Common myeloid progenitor, CD34-positive (primary cell): ENCODE measurements around the gene RPTOR.

Experiments
- CTCF ChIA-PET: fragments of 350-600 bp; sonication (Branson Sonifier 250); formaldehyde crosslinking; loops from one replicate; lab custom pipeline; 2021; ENCODE audit warnings: antibody characterized with exemption; lab: Charles Lee
- POLR2A ChIA-PET: fragments of 350-600 bp; sonication (Branson Sonifier 250); formaldehyde crosslinking; loops from one replicate; lab custom pipeline; 2021; ENCODE audit warnings: antibody characterized with exemption; lab: Charles Lee
- DNase-seq, 3 donors: peaks; one replicate each; pipeline versions ENCODE4 v3.0.0 to v3.0.0-alpha.2; 2013
- H3K27ac ChIP-seq, 2 experiments: 1 replicate in 1 of 2; 2 replicates in 1 of 2; pipeline ENCODE4 v1.7.0; 2013; ENCODE audit warnings: inconsistent platforms in 2 of 2, low read length in 2 of 2, mild to moderate bottlenecking in 2 of 2, low read depth in 1 of 2, moderate library complexity in 1 of 2; ENCODE audit not compliant: severe bottlenecking in 2 of 2, insufficient read depth in 1 of 2, poor library complexity in 1 of 2
- H3K27me3 ChIP-seq, 5 experiments: replicated peaks in 2 of 5; 1 replicate in 3 of 5; 2 replicates in 2 of 5; pipeline versions ENCODE4 v1.6.1 to v1.7.0; 2013; ENCODE audit warnings: low read length in 4 of 5, mild to moderate bottlenecking in 2 of 5, moderate library complexity in 2 of 5, inconsistent platforms in 1 of 5; ENCODE audit not compliant: insufficient read depth in 5 of 5, control insufficient read depth in 4 of 5
- H3K36me3 ChIP-seq, 4 experiments: 1 replicate in 2 of 4; 2 replicates in 2 of 4; pipeline versions ENCODE4 v1.6.1 to v1.7.0; 2013; ENCODE audit warnings: low read length in 3 of 4, control low read depth in 1 of 4, mild to moderate bottlenecking in 1 of 4; ENCODE audit not compliant: control insufficient read depth in 4 of 4, insufficient read depth in 4 of 4
- H3K4me1 ChIP-seq, 4 experiments: 1 replicate in 3 of 4; 2 replicates in 1 of 4; pipeline versions ENCODE4 v1.6.1 to v1.7.1; 2013; ENCODE audit warnings: low read length in 3 of 4, mild to moderate bottlenecking in 3 of 4, control low read depth in 1 of 4, inconsistent platforms in 1 of 4, moderate library complexity in 1 of 4; ENCODE audit not compliant: control insufficient read depth in 4 of 4, insufficient read depth in 4 of 4; ENCODE audit errors: control extremely low read depth in 1 of 4
- H3K4me3 ChIP-seq, 7 experiments: 1 replicate in 4 of 7; 2 replicates in 3 of 7; pipeline versions ENCODE4 v1.5.1 to v1.7.0; 2013; ENCODE audit warnings: mild to moderate bottlenecking in 7 of 7, low read length in 6 of 7, moderate library complexity in 6 of 7, inconsistent platforms in 2 of 7, low read depth in 2 of 7, control low read depth in 1 of 7; ENCODE audit not compliant: insufficient read depth in 4 of 7, control insufficient read depth in 1 of 7; ENCODE audit errors: extremely low read depth in 1 of 7
- H3K9me3 ChIP-seq, 5 experiments: 1 replicate in 4 of 5; 2 replicates in 1 of 5; pipeline versions ENCODE4 v1.6.1 to v1.7.1; 2013; ENCODE audit warnings: low read length in 4 of 5, mild to moderate bottlenecking in 2 of 5, inconsistent platforms in 1 of 5, low read depth in 1 of 5, moderate library complexity in 1 of 5; ENCODE audit not compliant: control insufficient read depth in 4 of 5, insufficient read depth in 2 of 5; ENCODE audit errors: control extremely low read depth in 1 of 5
- WGBS: methylation state at CpG from one replicate; pipeline ENCODE4 v1.1.5; 2013; ENCODE audit not compliant: insufficient coverage; 5-methylcytosine and 5-hydroxymethylcytosine counted together

RPTOR gene

GRCh38 chr17:80616705-80617104 lies 72.1 kb downstream of the RPTOR start:
- ChIA-PET POLR2A (no interaction called here), CTCF (no interaction called here)
- no peak for DNase-seq
- Histone ChIP-seq H3K27me3 (no peaks in the 10 kb centered on the region), H3K36me3 (no peaks in the 10 kb centered on the region), H3K9me3 (no peaks in the 10 kb centered on the region), H3K27ac (no peak overlapping the region), H3K4me1 (peaks cover 0 to 18% (median 6%) of the 10 kb centered on the region in 4 experiments), H3K4me3 (no peak overlapping the region)
- 96% methylated on average over 3 of the region's 6 CpGs for WGBS

- POLR2A ChIA-PET, result no interaction called here
These were observed 73.7 kb downstream of the RPTOR start for GRCh38 chr17:80618304-80618703.

GRCh38 chr17:80619535-80620235 lies 75.0 kb downstream of the RPTOR start:
- no peaks in the 10 kb centered on the region for H3K36me3 ChIP-seq
- no peak for DNase-seq
- POLR2A ChIA-PET, result no interaction called here
- 90% methylated on average over 7 of the region's 9 CpGs for WGBS
- H3K4me1 ChIP-seq, result peaks cover 0 to 14% (median 7%) of the 10 kb centered on the region in 4 experiments
- H3K27ac ChIP-seq, result no peak overlapping the region
- H3K4me3 ChIP-seq, result no peak overlapping the region
- CTCF ChIA-PET, result interaction anchor here (1.2 to 1.3 kb wide), 3 partner anchors 9 to 17 kb away, joined by 3 read pairs; no protein-coding TSS in a partner anchor
- H3K27me3 ChIP-seq, result no peaks in the 10 kb centered on the region
- H3K9me3 ChIP-seq, result no peaks in the 10 kb centered on the region

More at GRCh38 chr17:80618304-80618703, 73.7 kb downstream of the RPTOR start:
- 95% methylated on average over 8 of the region's 9 CpGs for WGBS
- DNase-seq, result no peak
- CTCF ChIA-PET, result interaction anchor here (1.1 kb wide), 1 partner anchor 164 kb away, joined by 3 read pairs; no protein-coding TSS in a partner anchor
- no peak overlapping the region for H3K4me3 ChIP-seq
- no peak overlapping the region for H3K27ac ChIP-seq
- H3K4me1 ChIP-seq, result peaks cover 0 to 25% (median 11%) of the 10 kb centered on the region in 4 experiments
- H3K9me3 ChIP-seq, result no peaks in the 10 kb centered on the region
- H3K36me3 ChIP-seq, result no peaks in the 10 kb centered on the region
- no peaks in the 10 kb centered on the region for H3K27me3 ChIP-seq

GRCh38 chr17:80621335-80621996 lies 76.8 kb downstream of the RPTOR start:
- Histone ChIP-seq H3K4me1 (peaks cover 0 to 12% (median 7%) of the 10 kb centered on the region in 4 experiments), H3K36me3 (peaks cover 0 to 5% (median 2%) of the 10 kb centered on the region in 4 experiments), H3K9me3 (no peaks in the 10 kb centered on the region), H3K27me3 (no peaks in the 10 kb centered on the region), H3K27ac (no peak overlapping the region), H3K4me3 (no peak overlapping the region)
- CTCF ChIA-PET, result interaction anchor here (1.1 to 1.3 kb wide), 2 partner anchors 8 to 12 kb away, joined by 3 read pairs; no protein-coding TSS in a partner anchor
- DNase-seq, result no peak
- POLR2A ChIA-PET, result no interaction called here
- 95% methylated on average over 24 of the region's 25 CpGs for WGBS

GRCh38 chr17:80621997-80622357 lies 77.3 kb downstream of the RPTOR start:
- no peak overlapping the region for H3K27ac ChIP-seq
- H3K9me3 ChIP-seq, result no peaks in the 10 kb centered on the region
- ChIA-PET POLR2A (no interaction called here), CTCF (interaction anchor here (1.1 kb wide), 1 partner anchor 11 kb away, joined by 3 read pairs; no protein-coding TSS in a partner anchor)
- H3K27me3 ChIP-seq, result no peaks in the 10 kb centered on the region
- no peak for DNase-seq
- peaks cover 0 to 12% (median 7%) of the 10 kb centered on the region in 4 experiments for H3K4me1 ChIP-seq
- no peak overlapping the region for H3K4me3 ChIP-seq
- 33% methylated on average over 2 of the region's 3 CpGs for WGBS
- peaks cover 0 to 9% (median 2%) of the 10 kb centered on the region in 4 experiments for H3K36me3 ChIP-seq

GRCh38 chr17:80624864-80625263 lies 80.2 kb downstream of the RPTOR start:
- H3K27me3 ChIP-seq, result no peaks in the 10 kb centered on the region
- WGBS, result 97% methylated on average over 14 of the region's 14 CpGs
- H3K4me3 ChIP-seq, result no peak overlapping the region
- no peak for DNase-seq
- H3K36me3 ChIP-seq, result peaks cover 0 to 22% (median 2%) of the 10 kb centered on the region in 4 experiments
- H3K4me1 ChIP-seq, result peaks cover 0 to 12% (median 7%) of the 10 kb centered on the region in 4 experiments
- ChIA-PET POLR2A (no interaction called here), CTCF (interaction anchor here (1.1 kb wide), 1 partner anchor 23 kb away, joined by 3 read pairs; no protein-coding TSS in a partner anchor)
- H3K9me3 ChIP-seq, result peaks cover 0 to 14% (median 3%) of the 10 kb centered on the region in 5 experiments
- no peak overlapping the region for H3K27ac ChIP-seq

GRCh38 chr17:80625627-80626026 lies 81.0 kb downstream of the RPTOR start:
- H3K36me3 ChIP-seq, result peaks cover 0 to 22% (median 2%) of the 10 kb centered on the region in 4 experiments
- WGBS, result 98% methylated on average over 6 of the region's 14 CpGs
- peaks cover 0 to 15% (median 7%) of the 10 kb centered on the region in 4 experiments for H3K4me1 ChIP-seq
- ChIA-PET POLR2A (no interaction called here), CTCF (no interaction called here)
- no peak for DNase-seq
- H3K27me3 ChIP-seq, result no peaks in the 10 kb centered on the region
- peaks cover 0 to 15% (median 3%) of the 10 kb centered on the region in 5 experiments for H3K9me3 ChIP-seq
- H3K27ac ChIP-seq, result no peak overlapping the region
- no peak overlapping the region for H3K4me3 ChIP-seq
